HG02870 (cell line): ENCODE data around the gene KREMEN1.
"Not testable (repeated sequence)": the region's sequence is repeated elsewhere in the genome, so short reads cannot be mapped to it uniquely, and the experiment has no call there.

Experiments
- ATAC-seq: cut with Tn5 transposase; IDR thresholded peaks from one replicate; pipeline ENCODE4 v1.9.1; 2021; ENCODE audit warnings: mild to moderate bottlenecking, moderate library complexity; ENCODE audit not compliant: unreplicated experiment

Gene KREMEN1

GRCh38 chr22:29078036-29078868, 5.4 kb downstream of the KREMEN1 start:
- no peak for ATAC-seq

- no peak for ATAC-seq
Measured at GRCh38 chr22:29078869-29079207, 6.0 kb downstream of the KREMEN1 start.

DNA sequence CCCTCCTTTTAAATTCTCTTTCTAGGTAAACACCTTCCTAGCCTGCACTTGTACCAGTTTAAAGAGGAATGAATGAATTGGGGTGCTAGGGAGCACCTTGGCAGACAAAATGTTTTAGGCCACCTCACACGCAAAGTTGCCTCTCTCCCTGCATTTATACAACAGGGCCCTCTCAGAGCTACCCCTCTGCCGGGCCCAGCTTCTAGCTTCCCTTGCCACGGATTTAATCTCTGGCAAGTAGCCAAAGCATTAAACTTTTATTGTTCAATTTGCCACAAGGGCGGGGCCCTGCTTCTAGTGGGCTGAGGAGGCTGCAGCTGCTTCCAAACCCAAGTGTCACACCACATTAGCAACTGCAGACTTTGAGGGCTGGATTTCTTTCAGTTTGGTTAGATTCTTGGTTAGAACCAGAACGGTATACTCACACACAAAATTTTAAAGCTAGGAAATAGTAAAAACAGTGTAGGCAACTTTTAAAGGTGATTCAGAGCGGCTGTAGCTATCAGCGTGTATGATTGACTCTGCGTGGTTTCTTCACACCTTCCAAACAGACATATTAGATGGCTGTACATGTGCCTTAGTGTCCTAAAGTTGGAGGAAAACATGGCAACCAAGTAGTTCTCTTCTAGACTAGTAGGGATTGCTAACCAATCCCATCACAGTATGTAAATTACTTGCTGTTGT, 6.5 kb downstream of the KREMEN1 start:
- no peak for ATAC-seq

DNA sequence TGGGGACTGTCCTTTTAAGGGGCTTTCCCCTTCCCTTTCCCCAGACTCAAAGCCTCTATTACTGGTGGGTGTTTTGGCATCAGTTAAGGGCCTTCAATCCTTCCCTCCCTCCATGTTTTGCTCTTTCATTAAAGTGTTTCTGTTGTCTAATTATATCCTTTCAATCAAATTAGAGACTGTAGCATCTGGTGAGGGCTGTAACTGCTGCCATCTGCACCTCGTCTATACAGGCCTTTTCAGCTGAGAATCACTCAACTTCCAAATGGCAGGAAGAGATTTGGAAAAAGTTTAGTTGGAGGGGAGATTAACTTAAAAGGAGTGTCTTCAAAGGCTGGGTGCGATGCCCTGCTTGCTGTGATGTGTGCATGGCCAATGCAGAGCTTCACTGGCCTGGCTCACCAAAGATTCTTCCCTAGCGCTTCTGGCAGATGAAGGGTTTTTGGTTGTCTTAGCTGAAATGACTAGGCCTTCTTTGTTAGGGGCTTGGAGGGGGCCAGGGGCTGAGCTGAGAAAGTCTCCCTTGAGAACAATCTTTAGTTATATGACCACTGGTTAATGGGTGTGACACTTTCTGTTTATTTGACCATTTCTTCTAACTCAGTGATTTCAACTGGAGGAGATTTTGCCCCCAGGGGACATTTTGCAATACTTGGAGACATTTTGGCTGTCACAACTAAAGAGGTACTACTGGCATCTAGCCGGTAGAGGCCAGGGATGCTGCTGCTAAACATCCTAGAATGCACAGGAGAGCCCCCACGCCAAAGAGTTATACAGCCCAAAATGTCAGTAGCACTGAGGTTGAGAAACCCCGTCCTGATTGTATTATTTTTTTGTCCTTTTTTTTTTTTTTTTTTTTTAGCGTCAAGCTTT, 7.5 kb downstream of the KREMEN1 start:
- ATAC-seq = no peak

- ATAC-seq = no peak
Measured at GRCh38 chr22:29081517-29082236, 8.8 kb downstream of the KREMEN1 start.

GRCh38 chr22:29082826-29083545, 10.2 kb downstream of the KREMEN1 start:
- no peak for ATAC-seq

DNA sequence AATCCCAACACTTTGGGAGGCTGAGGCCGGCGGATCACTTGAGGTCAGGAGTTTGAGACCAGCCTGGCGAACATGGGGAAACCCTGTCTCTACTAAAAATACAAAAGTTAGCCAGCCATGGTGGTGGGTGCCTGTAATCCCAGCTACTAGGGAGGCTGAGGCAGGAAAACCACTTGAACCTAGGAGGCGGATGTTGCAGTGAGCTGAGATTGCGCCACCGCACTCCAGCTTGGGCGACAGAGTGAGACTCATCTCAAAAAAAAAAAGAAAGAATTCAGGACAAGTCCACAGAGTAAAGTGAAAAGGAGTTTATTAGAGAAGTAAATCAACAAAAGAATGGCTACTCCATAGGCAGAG, 10.7 kb downstream of the KREMEN1 start:
- not testable (repeated sequence) for ATAC-seq

GRCh38 chr22:29083933-29084591, 11.2 kb downstream of the KREMEN1 start:
- ATAC-seq = no peak

GRCh38 chr22:29087012-29087411, 14.2 kb downstream of the KREMEN1 start:
- ATAC-seq = no peak

GRCh38 chr22:29088809-29089208, 16.0 kb downstream of the KREMEN1 start:
- no peak for ATAC-seq

DNA sequence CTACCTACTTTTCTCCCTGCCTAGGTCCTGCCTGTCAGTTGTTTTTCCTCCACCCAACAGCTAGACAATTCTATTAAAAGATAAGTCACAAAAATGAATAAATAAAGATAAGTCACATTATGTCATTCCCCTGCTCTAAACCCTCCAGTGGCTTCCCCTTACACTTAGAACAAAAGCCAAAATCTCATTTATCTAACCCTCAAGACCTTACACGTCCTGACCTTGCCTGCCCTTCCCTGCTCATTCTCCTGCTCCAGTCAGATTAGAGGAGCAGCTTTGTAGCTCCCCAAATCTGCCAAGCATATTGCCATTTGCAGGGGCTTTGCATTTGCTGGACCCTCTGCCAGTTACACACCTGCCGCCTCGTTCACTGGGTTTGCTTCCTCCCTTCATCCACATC, 16.7 kb downstream of the KREMEN1 start:
- no peak for ATAC-seq

- no peak for ATAC-seq
Measured at GRCh38 chr22:29090039-29090438, 17.2 kb downstream of the KREMEN1 start.

- no peak for ATAC-seq
Measured at GRCh38 chr22:29092243-29092642, 19.4 kb downstream of the KREMEN1 start.

- no peak for ATAC-seq
Measured at GRCh38 chr22:29093030-29093429, 20.2 kb downstream of the KREMEN1 start.

- ATAC-seq = no peak
Measured at GRCh38 chr22:29093501-29094300, 20.9 kb downstream of the KREMEN1 start.

DNA sequence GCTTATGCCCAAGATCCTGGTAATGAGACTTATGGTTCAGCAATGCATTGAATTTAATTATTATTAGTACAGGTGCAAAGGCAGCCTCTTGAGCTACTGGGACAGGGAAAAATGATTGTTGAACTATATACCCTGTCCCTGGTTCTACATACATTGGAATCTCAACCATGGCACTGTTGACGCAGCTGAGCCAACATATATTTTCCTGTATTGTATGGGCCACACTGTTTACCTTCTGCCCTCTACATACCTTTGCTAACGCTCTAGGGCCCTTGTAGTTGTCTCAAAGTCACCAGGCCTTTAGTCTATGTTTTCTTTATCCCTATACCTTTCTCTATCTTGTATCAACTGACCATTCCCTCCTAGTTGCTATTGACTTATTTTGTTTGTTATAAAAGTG, 22.6 kb downstream of the KREMEN1 start:
- no peak for ATAC-seq

DNA sequence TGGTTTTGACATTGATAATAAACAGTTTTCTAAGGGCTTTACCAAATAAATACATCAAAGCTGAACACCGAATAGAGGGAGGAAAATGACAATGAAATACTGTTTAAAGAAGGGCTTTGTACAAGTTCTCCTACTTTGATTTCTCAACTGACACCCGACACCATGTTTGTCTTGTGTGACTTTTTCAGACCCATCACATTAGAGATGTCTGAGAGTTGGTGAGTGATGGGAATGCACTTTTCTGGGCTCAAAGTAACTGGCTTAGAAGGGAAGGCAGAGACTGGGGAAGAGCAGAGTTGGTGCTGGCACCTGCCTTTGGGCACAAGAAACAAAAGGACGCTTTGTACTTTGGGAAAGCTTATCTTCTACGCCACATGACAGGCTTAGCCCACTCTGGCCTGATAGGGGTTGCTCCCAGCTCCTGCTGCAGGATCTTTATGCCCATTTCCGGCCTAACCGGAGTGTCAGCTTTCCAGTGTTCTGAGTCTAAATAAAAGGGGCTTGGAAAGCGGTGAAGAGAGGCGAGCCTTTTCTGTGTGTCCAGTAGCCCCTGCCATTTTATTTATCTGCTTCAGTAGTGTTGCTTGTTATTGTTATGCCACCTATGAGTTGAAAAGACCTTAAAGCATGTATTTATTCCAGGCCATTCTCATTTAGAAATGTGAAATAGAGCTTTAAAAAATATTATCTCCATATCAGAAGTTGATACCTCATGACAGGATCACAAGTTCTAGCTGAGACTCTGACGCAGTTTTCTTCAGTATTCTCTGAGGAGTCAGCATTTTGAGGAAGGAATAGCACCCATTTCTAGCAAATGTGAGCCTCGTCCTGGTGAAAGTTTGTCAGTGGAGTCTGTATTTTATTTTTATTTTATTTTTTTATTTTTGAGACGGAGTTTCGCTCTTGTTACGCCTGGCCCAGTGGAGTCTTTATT, 24.2 kb downstream of the KREMEN1 start:
- no peak for ATAC-seq

- ATAC-seq = no peak
Measured at GRCh38 chr22:29098296-29098695, 25.5 kb downstream of the KREMEN1 start.
